Activated T-helper 1 cell treated with anti-CD3 and anti-CD28 coated beads, Interleukin-12 subunit alpha, Interleukin-12 subunit beta, Interleukin-2, Interleukin-4 antibody, amounts not matched to agents 30 ng/mL and 10 ng/mL and 1 ng/mL, durations not matched to agents 14 hours and 24 hours and 36 hours (primary cell): ENCODE data around the gene HELQ. TPM values are rescaled to one million over a fixed set of nuclear protein-coding genes. Genes with fewer than 3 reads are reported as not detected.
"Not testable (repeated sequence)": the region's sequence is repeated elsewhere in the genome, so short reads cannot be mapped to it uniquely, and the experiment has no call there.

Source experiments
- DNase-seq: peaks from one replicate; pipeline ENCODE4 v3.0.0; 2021; ENCODE audit warnings: low spot score
- H3K27ac Mint-ChIP-seq: one replicate; pipeline ENCODE4 v1.8.0; 2021; ENCODE audit warnings: mild to moderate bottlenecking, mixed read lengths
- H3K27me3 Mint-ChIP-seq: one replicate; pipeline ENCODE4 v1.8.0; 2022; ENCODE audit warnings: mild to moderate bottlenecking, moderate library complexity, mixed read lengths; ENCODE audit not compliant: insufficient read depth
- H3K36me3 Mint-ChIP-seq: one replicate; pipeline ENCODE4 v1.8.0; 2021; ENCODE audit warnings: low read depth, mixed read lengths
- H3K4me1 Mint-ChIP-seq: one replicate; pipeline ENCODE4 v1.8.0; 2021; ENCODE audit warnings: low read depth, mixed read lengths
- H3K4me3 Mint-ChIP-seq: one replicate; pipeline ENCODE4 v1.8.0; 2021; ENCODE audit warnings: mild to moderate bottlenecking, moderate library complexity, mixed read lengths
- H3K9me3 Mint-ChIP-seq: one replicate; pipeline ENCODE4 v1.8.0; 2021; ENCODE audit warnings: mixed read lengths
- intact Hi-C: fragments of 100-400 bp; cut with micrococcal nuclease; formaldehyde crosslinking; loops from one replicate; pipeline ENCODE4 v1.15.1; 2024
- total RNA-seq: library from RNA; stranded (reverse); gene quantifications from 2 replicates; pipeline ENCODE4 v1.2.3, GENCODE V29; 2022

The HELQ gene, protein sequence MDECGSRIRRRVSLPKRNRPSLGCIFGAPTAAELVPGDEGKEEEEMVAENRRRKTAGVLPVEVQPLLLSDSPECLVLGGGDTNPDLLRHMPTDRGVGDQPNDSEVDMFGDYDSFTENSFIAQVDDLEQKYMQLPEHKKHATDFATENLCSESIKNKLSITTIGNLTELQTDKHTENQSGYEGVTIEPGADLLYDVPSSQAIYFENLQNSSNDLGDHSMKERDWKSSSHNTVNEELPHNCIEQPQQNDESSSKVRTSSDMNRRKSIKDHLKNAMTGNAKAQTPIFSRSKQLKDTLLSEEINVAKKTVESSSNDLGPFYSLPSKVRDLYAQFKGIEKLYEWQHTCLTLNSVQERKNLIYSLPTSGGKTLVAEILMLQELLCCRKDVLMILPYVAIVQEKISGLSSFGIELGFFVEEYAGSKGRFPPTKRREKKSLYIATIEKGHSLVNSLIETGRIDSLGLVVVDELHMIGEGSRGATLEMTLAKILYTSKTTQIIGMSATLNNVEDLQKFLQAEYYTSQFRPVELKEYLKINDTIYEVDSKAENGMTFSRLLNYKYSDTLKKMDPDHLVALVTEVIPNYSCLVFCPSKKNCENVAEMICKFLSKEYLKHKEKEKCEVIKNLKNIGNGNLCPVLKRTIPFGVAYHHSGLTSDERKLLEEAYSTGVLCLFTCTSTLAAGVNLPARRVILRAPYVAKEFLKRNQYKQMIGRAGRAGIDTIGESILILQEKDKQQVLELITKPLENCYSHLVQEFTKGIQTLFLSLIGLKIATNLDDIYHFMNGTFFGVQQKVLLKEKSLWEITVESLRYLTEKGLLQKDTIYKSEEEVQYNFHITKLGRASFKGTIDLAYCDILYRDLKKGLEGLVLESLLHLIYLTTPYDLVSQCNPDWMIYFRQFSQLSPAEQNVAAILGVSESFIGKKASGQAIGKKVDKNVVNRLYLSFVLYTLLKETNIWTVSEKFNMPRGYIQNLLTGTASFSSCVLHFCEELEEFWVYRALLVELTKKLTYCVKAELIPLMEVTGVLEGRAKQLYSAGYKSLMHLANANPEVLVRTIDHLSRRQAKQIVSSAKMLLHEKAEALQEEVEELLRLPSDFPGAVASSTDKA
- 8.8 and 9.7 TPM in 2 replicates for total RNA-seq

DNA sequence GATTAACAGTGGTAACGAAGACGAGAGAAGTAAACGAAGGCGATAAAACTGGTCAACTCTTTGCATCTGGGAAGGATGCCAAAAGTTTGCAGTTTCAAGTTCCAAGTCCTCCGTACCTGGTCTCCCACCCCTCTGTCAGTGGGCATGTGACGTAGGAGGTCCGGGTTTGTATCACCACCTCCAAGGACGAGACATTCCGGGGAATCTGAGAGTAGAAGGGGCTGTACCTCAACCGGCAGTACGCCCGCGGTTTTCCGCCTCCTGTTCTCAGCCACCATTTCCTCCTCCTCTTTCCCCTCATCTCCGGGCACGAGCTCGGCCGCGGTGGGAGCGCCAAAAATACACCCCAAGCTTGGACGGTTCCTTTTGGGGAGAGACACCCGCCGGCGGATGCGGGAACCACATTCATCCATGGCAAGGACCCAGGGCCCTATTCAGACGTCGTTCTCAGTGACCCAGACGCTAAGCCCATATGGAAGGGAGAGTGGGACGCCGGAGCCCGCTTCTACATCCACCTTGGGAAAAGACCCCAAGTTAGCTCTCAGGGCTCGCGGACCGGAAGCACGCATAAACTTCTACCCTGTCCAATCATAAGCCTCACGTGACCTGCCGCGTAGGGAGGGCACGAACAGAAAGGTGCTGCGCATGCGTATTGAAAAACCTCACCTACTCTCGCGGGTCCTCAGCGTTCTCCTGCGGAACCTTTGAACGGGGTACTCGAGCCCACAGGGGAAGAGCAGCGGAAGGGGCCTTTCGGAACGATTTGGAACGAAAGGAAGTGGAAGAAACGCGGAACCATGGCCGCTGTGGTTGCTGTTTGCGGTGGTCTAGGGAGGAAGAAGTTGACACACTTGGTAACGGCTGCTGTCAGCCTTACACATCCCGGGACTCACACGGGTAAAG lies at the start of gene HELQ, which contains the start of gene MRPS18C:
TSS of gene HELQ (minus strand) at position 543 of the 903 bp plus-strand sequence. CDS start at position 413, 130 bp downstream.
TSS of gene MRPS18C (plus strand) at position 778 of the 903 bp plus-strand sequence. CDS start at position 798, 20 bp downstream.
- peaks cover 41% of the 10 kb centered on the region for H3K36me3 Mint-ChIP-seq
- peaks cover 45% of the 10 kb centered on the region for H3K4me1 Mint-ChIP-seq
- no peaks in the 10 kb centered on the region for H3K27me3 Mint-ChIP-seq
- no peaks in the 10 kb centered on the region for H3K9me3 Mint-ChIP-seq
- intact Hi-C loops = loop anchor here (1.0 to 10.0 kb wide), 16 partner anchors 30 to 1171 kb away; partner anchors contain the start of genes ABRAXAS1, COPS4, COQ2 and ENOPH1
- H3K27ac Mint-ChIP-seq = peak within 1 kb of the TSS; percentile 98
- peak; percentile 95 for DNase-seq
- H3K4me3 Mint-ChIP-seq = peak within 1 kb of the TSS; percentile 96

DNA sequence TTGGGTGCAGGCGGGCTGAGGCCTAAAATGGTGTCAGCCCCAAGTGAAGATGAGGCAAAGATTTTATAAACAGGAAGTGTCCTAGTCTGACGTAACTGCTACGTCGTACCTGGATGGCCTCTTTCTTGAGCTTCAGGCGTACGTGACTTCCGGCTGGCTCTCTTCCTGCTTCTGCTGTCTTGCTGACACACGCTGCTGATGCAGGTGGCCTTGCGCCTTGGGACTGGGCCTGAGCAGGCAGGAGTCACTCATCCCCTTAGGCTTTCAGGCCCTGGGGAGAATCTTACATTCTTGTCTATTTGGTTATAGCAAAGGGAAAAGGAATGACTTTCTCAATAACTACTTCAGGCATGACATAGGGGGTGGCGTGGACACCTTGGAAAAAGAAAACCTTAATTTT lies 49.4 kb upstream of the HELQ start:
- peaks cover 6% of the 10 kb centered on the region for H3K4me1 Mint-ChIP-seq
- intact Hi-C loops = loop anchor here (5.0 kb wide), 1 partner anchor 77 kb away; no protein-coding TSS in a partner anchor
- no peak for DNase-seq
- H3K27ac Mint-ChIP-seq = no peak overlapping the region
- H3K9me3 Mint-ChIP-seq = no peaks in the 10 kb centered on the region
- H3K27me3 Mint-ChIP-seq = no peaks in the 10 kb centered on the region
- no peaks in the 10 kb centered on the region for H3K36me3 Mint-ChIP-seq
- no peak overlapping the region for H3K4me3 Mint-ChIP-seq

DNA sequence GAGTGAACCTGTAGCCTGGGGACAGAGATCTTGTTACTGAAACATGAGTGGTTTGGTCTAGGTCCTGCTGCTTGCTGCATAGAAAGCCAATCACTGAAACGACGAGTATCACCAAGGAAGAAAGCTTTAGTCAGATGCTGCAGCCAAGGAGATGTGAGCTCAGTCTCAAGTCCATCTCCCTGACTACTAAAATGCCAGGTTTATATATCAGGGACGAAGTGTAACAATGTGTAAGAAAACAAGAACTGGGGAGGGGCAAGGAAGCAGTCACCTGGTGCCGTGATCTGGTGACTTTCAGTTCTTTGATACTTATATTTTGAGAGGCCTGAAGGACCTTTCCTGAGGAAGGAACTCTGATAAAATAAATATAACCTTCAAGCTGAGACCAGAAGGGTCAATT lies 48.9 kb upstream of the HELQ start:
- Mint-ChIP-seq H3K27me3 (no peaks in the 10 kb centered on the region), H3K4me1 (peaks cover 6% of the 10 kb centered on the region), H3K4me3 (no peak overlapping the region), H3K36me3 (no peaks in the 10 kb centered on the region), H3K9me3 (no peaks in the 10 kb centered on the region), H3K27ac (no peak overlapping the region)
- intact Hi-C loops = no loop called here
- no peak for DNase-seq

DNA sequence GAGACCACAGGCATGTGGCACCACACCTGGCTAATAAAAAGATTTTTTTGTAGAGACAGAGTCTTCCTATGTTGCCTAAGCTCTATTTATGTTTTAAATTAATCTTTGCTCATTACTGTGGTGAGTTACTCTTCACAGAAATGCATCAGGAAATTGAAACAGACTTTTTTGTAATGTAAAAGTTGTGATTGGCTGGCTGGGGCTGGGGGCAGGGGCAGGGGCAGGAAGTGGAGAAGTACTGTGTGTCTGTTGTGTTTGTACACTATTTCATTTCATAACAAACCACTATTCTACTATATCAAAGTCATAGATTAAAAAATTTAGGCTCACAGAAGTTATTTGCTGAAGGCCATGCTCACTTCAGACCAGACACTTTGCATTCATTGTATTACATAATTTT lies 48.4 kb upstream of the HELQ start:
- no peak overlapping the region for H3K27ac Mint-ChIP-seq
- DNase-seq = no peak
- no peaks in the 10 kb centered on the region for H3K36me3 Mint-ChIP-seq
- no peak overlapping the region for H3K4me3 Mint-ChIP-seq
- H3K27me3 Mint-ChIP-seq = no peaks in the 10 kb centered on the region
- intact Hi-C loops = no loop called here
- H3K9me3 Mint-ChIP-seq = no peaks in the 10 kb centered on the region
- peaks cover 6% of the 10 kb centered on the region for H3K4me1 Mint-ChIP-seq

DNA sequence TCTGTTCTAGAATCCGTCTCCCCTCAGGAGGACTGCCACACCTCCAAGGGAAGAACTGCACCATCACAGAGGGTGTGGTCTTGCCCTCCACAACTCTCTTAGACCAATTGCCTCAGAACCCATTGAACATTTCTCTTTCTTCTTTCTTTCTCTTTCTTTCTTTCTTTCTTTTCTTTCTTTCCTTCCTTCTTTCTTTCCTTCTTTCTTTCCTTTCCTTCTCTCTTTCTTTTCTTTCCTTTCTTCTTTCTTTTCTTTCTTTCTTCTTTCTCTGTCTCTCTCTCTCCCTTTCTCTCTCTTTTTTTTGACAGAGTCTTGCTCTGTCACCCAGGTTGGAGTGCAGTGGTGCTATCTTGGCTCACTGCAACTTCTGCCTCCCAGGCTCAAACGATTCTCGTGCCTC lies 46.0 kb upstream of the HELQ start:
- H3K27ac Mint-ChIP-seq, intact Hi-C loops: not testable (repeated sequence)

DNA sequence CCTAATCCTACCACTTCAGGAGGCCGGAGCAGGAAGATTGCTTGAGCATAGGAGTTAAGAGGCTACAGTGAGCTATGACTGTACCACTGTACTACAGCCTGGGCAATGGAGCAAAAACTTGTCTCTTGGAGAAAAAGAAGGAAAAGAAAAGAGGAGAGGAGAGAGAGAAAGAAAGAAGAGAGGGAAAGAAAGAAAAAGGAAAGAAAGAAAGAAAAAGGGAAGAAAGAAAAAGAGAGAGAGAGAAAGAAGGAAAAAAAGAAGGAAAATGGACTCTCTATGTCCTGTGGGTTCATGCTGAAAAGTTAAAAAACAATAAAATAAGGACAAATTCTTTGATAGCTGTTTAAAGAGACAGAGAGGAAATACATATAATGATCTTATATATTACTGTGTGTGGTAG lies 42.6 kb upstream of the HELQ start:
- Mint-ChIP-seq H3K9me3 (no peaks in the 10 kb centered on the region), H3K27ac (no peak overlapping the region), H3K4me3 (no peak overlapping the region), H3K27me3 (peaks cover 1% of the 10 kb centered on the region), H3K36me3 (no peaks in the 10 kb centered on the region), H3K4me1 (no peaks in the 10 kb centered on the region)
- no peak for DNase-seq
- intact Hi-C loops = loop anchor here (1.0 kb wide), 1 partner anchor 8 kb away; no protein-coding TSS in a partner anchor

More for the DNA sequence above, 46.0 kb upstream of the HELQ start:
- H3K4me3 Mint-ChIP-seq, H3K36me3 Mint-ChIP-seq, DNase-seq, H3K4me1 Mint-ChIP-seq, H3K27me3 Mint-ChIP-seq, H3K9me3 Mint-ChIP-seq: not testable (repeated sequence)

DNA sequence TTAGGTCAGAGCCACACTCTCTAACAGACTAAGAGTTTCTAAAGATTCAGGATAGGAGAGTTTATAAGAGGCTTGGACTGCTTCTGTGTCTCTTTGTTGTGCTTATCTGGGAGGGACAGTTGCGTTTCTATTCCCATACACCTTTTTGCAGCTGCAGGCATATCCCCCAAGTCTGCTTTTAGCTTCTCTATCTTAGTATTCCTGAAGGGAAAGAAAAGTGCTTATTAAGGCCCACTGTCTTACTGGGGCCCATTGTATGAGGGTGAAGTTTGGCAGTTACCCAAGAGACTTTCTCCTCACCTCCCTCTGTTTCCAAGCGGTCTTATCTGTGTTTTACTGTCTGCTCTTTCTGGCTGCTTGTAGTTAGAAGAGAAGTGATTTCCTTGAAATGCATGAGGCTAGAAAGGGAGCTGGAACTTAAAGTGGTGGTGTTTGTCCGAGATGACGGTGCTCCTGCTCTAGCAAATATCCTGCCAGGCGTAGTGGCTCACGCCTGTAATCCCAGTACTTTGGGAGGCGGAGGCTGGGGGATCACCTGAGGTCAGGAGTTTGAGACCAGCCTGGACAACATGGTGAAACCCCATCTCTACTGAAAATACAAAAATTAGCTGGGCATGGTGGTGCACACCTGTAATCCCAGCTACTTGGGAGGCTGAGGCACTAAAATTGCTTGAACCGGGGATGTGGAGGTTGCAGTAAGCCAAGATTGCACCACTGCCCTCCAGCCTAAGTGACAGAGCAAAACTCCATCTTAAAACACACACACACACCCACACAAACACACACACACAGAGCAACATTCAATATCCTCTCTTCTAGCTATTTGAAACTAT lies 40.7 kb upstream of the HELQ start:
- H3K4me1 Mint-ChIP-seq, H3K4me3 Mint-ChIP-seq, DNase-seq, H3K36me3 Mint-ChIP-seq, H3K27me3 Mint-ChIP-seq, H3K9me3 Mint-ChIP-seq, H3K27ac Mint-ChIP-seq, intact Hi-C loops: not testable (repeated sequence)

DNA sequence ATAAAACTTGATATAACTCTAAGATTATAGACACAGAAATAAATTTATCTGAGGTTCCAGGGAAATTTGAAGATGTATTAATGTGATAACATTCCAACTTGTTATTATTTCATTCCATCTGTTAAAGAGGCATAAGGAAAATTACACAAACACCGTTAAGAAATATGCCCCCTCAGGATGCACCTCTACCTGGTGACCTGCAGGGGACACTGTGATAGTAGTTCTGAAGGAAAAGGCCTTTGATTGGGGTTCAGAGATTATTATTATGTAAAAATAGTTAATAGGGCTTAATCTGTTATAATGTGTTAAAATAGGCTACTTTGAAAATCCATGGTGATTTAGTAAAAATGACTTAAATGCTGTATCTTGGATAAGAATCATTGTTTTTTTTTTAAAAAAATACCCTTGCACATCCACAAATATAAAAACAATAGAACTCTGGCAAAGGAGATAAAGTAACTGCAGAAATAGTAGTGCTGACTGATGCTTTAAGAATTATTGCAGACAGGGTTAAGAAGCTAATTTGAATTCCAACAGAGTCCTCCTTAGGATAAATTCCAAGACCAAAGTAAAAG lies 35.3 kb upstream of the HELQ start:
- no peak for DNase-seq
- Mint-ChIP-seq H3K4me1 (peaks cover 15% of the 10 kb centered on the region), H3K27ac (no peak overlapping the region), H3K4me3 (no peak overlapping the region), H3K27me3 (peaks cover 7% of the 10 kb centered on the region), H3K36me3 (no peaks in the 10 kb centered on the region), H3K9me3 (no peaks in the 10 kb centered on the region)
- intact Hi-C loops = loop anchor here (1.0 to 2.0 kb wide), 3 partner anchors 7 to 149 kb away; no protein-coding TSS in a partner anchor

DNA sequence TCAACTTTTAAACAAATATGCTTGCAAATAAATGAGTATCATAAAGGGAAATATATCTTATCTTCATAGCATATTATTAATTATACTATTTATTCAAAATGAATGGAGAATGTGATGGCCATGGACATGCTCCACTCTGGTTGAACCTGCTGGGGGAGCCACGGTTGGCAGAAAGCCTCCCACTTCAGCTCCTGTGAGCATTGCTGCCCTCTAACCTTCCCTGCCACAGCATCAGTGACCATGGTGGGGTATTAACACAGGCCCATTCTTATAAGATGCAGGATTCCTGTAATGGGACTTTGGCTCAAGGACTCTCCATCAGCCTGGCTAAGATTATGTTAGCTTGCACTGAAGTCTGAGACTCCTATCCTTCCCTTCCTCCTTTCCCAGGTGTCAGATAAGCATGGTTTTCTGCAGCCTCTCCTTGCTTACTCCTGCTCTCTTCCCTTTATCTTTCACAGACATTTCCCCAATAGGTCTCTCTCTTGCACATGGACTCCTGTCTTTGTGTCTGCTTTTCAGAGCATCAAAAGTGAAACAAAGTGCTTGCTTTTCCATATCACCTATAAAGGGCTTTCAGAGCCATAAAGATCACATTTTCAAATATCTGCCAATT lies 34.2 kb upstream of the HELQ start:
- DNase-seq = no peak
- H3K4me1 Mint-ChIP-seq = peaks cover 15% of the 10 kb centered on the region
- H3K9me3 Mint-ChIP-seq = no peaks in the 10 kb centered on the region
- no peak overlapping the region for H3K4me3 Mint-ChIP-seq
- peaks cover 7% of the 10 kb centered on the region for H3K27me3 Mint-ChIP-seq
- no peaks in the 10 kb centered on the region for H3K36me3 Mint-ChIP-seq
- intact Hi-C loops = loop anchor here (1.0 to 10.0 kb wide), 3 partner anchors 8 to 585 kb away; partner anchors contain the start of gene THAP9
- no peak overlapping the region for H3K27ac Mint-ChIP-seq

DNA sequence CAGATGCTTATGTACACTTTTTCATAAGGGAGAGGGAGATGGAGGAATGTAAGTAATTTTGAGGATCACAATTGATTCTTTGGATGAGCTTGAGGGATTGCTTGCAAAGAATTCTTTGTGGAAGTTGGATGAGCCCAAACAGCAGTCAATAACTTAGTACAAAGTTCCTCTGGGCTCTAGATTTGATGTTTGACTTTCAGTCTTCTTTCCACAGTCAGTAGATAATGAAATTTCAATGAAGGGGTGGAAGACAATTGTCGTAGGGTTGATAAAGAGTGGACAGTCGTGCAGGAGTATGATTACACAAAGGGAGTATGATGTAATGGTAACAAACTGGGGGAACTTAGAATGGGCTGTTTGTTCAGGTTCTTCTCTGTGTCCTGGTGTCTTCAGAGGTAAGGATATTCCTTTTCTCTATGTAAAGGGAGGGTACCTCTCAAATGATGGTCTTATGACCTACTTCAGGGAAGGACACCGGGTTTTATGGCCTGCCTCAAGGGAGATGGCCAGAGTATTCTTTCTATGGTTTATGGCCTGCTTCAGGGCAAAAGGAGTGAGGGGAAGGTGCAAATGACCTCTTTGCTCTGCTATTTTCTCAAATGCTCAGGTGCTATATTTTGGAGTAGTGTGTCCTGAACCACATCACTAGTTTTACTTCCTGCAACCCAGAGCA lies 31.0 kb upstream of the HELQ start:
- Mint-ChIP-seq H3K9me3 (no peaks in the 10 kb centered on the region), H3K4me1 (peaks cover 15% of the 10 kb centered on the region), H3K27me3 (peaks cover 4% of the 10 kb centered on the region), H3K27ac (peak overlapping the region; percentile 48), H3K36me3 (peaks cover 2% of the 10 kb centered on the region), H3K4me3 (peak overlapping the region; percentile 45)
- DNase-seq = no peak
- intact Hi-C loops = loop anchor here (10.0 kb wide), 1 partner anchor 582 kb away; the partner anchor contains the start of gene THAP9
